Measurements from ENCODE around the gene FBL. TPM values are rescaled to one million over a fixed set of nuclear protein-coding genes. Genes with fewer than 3 reads are reported as not detected.

FBL gene
- total RNA-seq, 1 experiment from 2014 or later = 186 TPM

DNA sequence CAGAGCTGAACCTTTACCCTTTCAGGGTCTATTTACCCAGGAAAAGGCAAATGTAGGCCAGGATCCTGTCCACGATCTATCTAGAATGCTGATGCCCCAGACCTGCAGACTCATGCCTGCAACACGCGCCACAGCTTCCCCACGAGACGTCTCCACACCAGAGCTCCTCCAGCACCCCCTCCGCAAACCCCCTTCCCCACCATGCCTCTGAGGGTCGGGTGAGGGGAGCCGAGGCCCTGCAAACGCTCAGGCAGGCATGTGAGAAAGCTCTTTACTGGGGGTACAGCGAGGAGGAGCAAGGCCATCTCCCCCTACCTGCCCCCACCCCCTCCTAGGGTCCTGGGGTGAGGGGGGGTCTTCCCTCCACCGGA, 21.1 kb downstream of the FBL start:
- ChIA-PET POLR2A (ENCODE audit: unreplicated experiment) (no interaction called here), CTCF (no interaction called here)
- Histone ChIP-seq H3K4me1 (ENCODE audit: insufficient read depth, low read length) (no peaks in the 10 kb centered on the region), H3K27me3 (ENCODE audit: low read length) (no peaks in the 10 kb centered on the region), H3K9me2 (replicated peaks; ENCODE audit: low read length) (no peaks in the 10 kb centered on the region), H3K79me2 (ENCODE audit: low read length) (0 out of 2 replicates have a peak, but pooled peaks cover 3% of the 10 kb centered on the region), H3K4me3 (ENCODE audit: low read length) (peak overlapping the region; percentile 80; the same call in 1 of the 2 replicates), H3K9ac (ENCODE audit: low read length) (no peak overlapping the region), H3F3A (ENCODE audit: low read length, unreplicated experiment) (no peaks in the 10 kb centered on the region), H3K36me3 (ENCODE audit: low read depth, low read length) (no peaks in the 10 kb centered on the region), H3K4me2 (ENCODE audit: low read length) (peak overlapping the region; percentile 92; the same call in 1 of the 2 replicates), H3K27ac (ENCODE audit: low read length) (no peak overlapping the region), H4K20me1 (ENCODE audit: low read length) (no peaks in the 10 kb centered on the region), H2AFZ (ENCODE audit: low read length) (peak overlapping the region; percentile 87), H3K9me3 (ENCODE audit: low read length) (no peaks in the 10 kb centered on the region)
- no peak for DNase-seq
- no TSS peak for BruUV-seq (replicated peaks)
- intact Hi-C loops (cut with micrococcal nuclease) = no loop called here
- no peak for ATAC-seq
- no peak for TF ChIP-seq EZH2 (IDR thresholded peaks at IDR 0.05; ENCODE audit: low read length, unreplicated experiment)
- TF ChIP-seq, protein P1, sequence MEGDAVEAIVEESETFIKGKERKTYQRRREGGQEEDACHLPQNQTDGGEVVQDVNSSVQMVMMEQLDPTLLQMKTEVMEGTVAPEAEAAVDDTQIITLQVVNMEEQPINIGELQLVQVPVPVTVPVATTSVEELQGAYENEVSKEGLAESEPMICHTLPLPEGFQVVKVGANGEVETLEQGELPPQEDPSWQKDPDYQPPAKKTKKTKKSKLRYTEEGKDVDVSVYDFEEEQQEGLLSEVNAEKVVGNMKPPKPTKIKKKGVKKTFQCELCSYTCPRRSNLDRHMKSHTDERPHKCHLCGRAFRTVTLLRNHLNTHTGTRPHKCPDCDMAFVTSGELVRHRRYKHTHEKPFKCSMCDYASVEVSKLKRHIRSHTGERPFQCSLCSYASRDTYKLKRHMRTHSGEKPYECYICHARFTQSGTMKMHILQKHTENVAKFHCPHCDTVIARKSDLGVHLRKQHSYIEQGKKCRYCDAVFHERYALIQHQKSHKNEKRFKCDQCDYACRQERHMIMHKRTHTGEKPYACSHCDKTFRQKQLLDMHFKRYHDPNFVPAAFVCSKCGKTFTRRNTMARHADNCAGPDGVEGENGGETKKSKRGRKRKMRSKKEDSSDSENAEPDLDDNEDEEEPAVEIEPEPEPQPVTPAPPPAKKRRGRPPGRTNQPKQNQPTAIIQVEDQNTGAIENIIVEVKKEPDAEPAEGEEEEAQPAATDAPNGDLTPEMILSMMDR (conservative IDR thresholded peaks at IDR 0.05; ENCODE audit: low read depth, low read length) = no peak
- no peak for TF ChIP-seq EZH2phosphoT487 (IDR thresholded peaks at IDR 0.05; ENCODE audit: borderline replicate concordance, low read length)

DNA sequence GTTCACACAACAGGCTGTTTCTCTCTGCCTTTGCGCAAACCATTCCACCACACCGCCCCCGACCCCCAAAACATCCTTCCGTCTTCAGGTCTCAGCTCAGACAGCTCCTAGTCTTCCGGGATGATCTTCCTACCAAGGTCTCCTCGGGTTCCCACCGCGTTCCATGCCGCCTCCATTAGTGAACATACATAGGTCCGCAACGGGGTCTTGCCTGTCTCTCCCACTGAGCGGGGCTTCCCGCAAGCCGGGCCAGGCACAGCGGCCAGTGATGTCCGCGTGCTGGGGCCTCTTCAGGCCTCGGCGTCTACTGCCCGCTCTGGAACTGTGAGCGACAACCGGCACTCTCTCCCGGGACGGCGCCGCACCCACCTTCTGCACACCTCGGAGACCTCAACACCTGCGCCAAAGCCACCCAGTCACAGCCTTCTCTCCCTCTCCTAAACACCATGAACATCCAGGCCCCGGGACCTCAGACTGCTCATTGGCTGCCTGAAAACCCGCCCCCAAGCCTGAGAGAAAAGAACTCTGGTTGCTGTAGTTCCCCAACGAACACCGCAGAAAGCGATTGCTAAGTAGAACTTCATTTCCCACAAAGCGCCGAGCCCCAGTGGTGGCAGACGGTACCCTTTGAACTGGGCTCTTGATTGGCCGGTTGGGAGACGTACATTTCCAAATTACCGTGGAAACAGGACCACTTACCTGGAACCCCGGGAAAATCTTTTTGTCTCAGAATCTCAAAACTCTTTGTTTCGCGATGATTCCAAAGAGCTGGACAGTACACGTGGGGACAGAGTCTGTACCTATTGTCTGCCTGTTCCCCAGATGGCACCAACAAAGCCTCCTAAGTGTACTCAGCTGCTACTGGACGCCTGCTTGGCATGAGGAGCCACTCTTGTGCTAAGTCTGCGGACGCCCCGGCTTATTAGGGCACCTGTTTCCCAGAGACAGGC, 21.8 kb downstream of the FBL start:
- CTCF ChIA-PET = no interaction called here
- no peaks in the 10 kb centered on the region for H3K27me3 ChIP-seq (ENCODE audit: low read length)
- no peaks in the 10 kb centered on the region for H3K36me3 ChIP-seq (ENCODE audit: low read depth, low read length)
- H3K4me2 ChIP-seq (ENCODE audit: low read length) = peak overlapping the region; percentile 92
- TF ChIP-seq, protein P1 (conservative IDR thresholded peaks at IDR 0.05; ENCODE audit: low read depth, low read length) = no peak
- TF ChIP-seq EZH2 (IDR thresholded peaks at IDR 0.05; ENCODE audit: low read length, unreplicated experiment) = no peak
- H2AFZ ChIP-seq (ENCODE audit: low read length) = peak overlapping the region; percentile 87
- H3K4me1 ChIP-seq (ENCODE audit: insufficient read depth, low read length) = no peaks in the 10 kb centered on the region
- ATAC-seq (peak; percentile 99), DNase-seq (peak; percentile 87)
- H3K27ac ChIP-seq (ENCODE audit: low read length) = no peak overlapping the region
- H3K4me3 ChIP-seq (ENCODE audit: low read length) = peak overlapping the region; percentile 80
- no peaks in the 10 kb centered on the region for H3K9me3 ChIP-seq (ENCODE audit: low read length)
- intact Hi-C loops (cut with micrococcal nuclease) = no loop called here
- POLR2A ChIA-PET (ENCODE audit: unreplicated experiment) = no interaction called here
- TSS peak; percentile 51 for BruUV-seq (replicated peaks)
- no peaks in the 10 kb centered on the region for H4K20me1 ChIP-seq (ENCODE audit: low read length)
- H3F3A ChIP-seq (ENCODE audit: low read length, unreplicated experiment) = no peaks in the 10 kb centered on the region
- no peaks in the 10 kb centered on the region for H3K9me2 ChIP-seq (replicated peaks; ENCODE audit: low read length)
- peak overlapping the region; percentile 62; the same call in 1 of the 2 replicates for H3K9ac ChIP-seq (ENCODE audit: low read length)
- H3K79me2 ChIP-seq (ENCODE audit: low read length) = 0 out of 2 replicates have a peak, but pooled peaks cover 3% of the 10 kb centered on the region

DNA sequence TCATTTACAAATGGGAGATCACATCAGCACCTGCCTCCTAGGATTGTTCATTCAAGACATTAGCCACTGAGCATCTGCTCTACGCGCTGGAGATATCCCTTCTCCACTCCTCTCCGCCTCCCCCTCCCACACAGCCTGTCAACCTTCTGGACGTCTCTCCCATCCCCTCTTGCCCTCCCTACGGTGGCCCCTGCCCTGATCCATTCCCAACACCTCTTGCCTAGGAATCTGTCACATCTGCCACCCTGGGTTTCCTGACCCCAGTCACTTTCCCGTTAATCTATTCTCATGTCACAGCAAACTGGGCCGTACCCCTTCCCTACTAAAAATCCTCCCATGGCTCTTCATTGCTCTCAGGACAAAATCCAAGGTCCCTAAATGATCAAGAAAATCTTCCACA, 22.5 kb downstream of the FBL start:
- H3K27ac ChIP-seq (ENCODE audit: low read length) = no peak overlapping the region
- H3K9me3 ChIP-seq (ENCODE audit: low read length) = no peaks in the 10 kb centered on the region
- DNase-seq = no peak
- ChIA-PET POLR2A (ENCODE audit: unreplicated experiment) (no interaction called here), CTCF (no interaction called here)
- no peaks in the 10 kb centered on the region for H3K9me2 ChIP-seq (replicated peaks; ENCODE audit: low read length)
- H3F3A ChIP-seq (ENCODE audit: low read length, unreplicated experiment) = no peaks in the 10 kb centered on the region
- peak overlapping the region; percentile 87; the same call in 1 of the 2 replicates for H2AFZ ChIP-seq (ENCODE audit: low read length)
- H3K4me3 ChIP-seq (ENCODE audit: low read length) = peak overlapping the region; percentile 80
- no peak for ATAC-seq
- H3K27me3 ChIP-seq (ENCODE audit: low read length) = no peaks in the 10 kb centered on the region
- H3K9ac ChIP-seq (ENCODE audit: low read length) = peak overlapping the region; percentile 62; the same call in 1 of the 2 replicates
- intact Hi-C loops (cut with micrococcal nuclease) = no loop called here
- BruUV-seq (replicated peaks) = no TSS peak
- peak overlapping the region; percentile 92 for H3K4me2 ChIP-seq (ENCODE audit: low read length)
- H3K79me2 ChIP-seq (ENCODE audit: low read length) = 0 out of 2 replicates have a peak, but pooled peaks cover 3% of the 10 kb centered on the region
- H3K36me3 ChIP-seq (ENCODE audit: low read depth, low read length) = no peaks in the 10 kb centered on the region
- H3K4me1 ChIP-seq (ENCODE audit: insufficient read depth, low read length) = no peaks in the 10 kb centered on the region
- H4K20me1 ChIP-seq (ENCODE audit: low read length) = no peaks in the 10 kb centered on the region
- TF ChIP-seq EZH2phosphoT487 (IDR thresholded peaks at IDR 0.05; ENCODE audit: borderline replicate concordance, low read length) (no peak), EZH2 (IDR thresholded peaks at IDR 0.05; ENCODE audit: low read length, unreplicated experiment) (no peak)
- TF ChIP-seq, protein P1 (conservative IDR thresholded peaks at IDR 0.05; ENCODE audit: low read depth, low read length) = no peak

Measured in PC-3 (cell line).